HepG2 (cell line): ENCODE results near the gene CAMKK1.

ENCODE experiments used
- JUND ChIP-seq: sonication (generic); formaldehyde crosslinking; IDR thresholded peaks from 2 replicates; pipeline ENCODE4 v1.8.0; 2022; ENCODE audit warnings: mild to moderate bottlenecking, missing genetic modification reagents
- ZNF143 ChIP-seq: sonication (generic); formaldehyde crosslinking; IDR thresholded peaks from 2 replicates; pipeline ENCODE4 v1.4.0; 2020; ENCODE audit warnings: missing genetic modification reagents

DNA sequence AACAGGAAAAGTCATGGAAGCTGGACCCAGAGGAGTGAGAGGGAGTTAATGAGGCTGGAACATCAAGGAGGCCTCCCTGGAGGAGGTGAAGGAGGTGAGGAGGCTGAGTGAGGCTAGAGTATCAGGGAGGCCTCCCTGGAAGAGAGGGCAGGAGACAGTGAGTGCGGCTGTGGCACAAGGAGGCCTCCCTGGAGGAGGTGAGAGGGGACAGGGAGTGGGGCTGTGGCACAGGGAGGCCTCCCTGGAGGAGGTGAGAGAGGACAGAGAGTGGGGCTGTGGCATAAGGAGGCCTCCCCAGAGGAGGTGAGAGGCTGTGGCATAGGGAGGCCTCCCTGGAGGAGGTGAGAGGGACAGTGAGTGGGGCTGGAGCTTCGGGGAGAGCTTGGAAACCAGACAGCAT is 5.5 kb downstream of the CAMKK1 start:
- TF ChIP-seq JUND (CRISPR knock-in tag) = no peak
- no peak for TF ChIP-seq ZNF143 (CRISPR knock-in tag)
